Astrocyte of the cerebellum (primary cell): ENCODE data around the gene ZFP36.
"Not testable (repeated sequence)": the region's sequence is repeated elsewhere in the genome, so short reads cannot be mapped to it uniquely, and the experiment has no call there.

Experiments used
- DNase-seq: peaks from one replicate; pipeline ENCODE4 v3.0.0-alpha.2; 2011; ENCODE audit warnings: low read depth
- H3K4me3 ChIP-seq: 2 replicates; pipeline ENCODE4 v1.5.1; 2011; ENCODE audit warnings: mild to moderate bottlenecking, low read depth, low read length, moderate library complexity
- CTCF ChIP-seq: IDR thresholded peaks from 2 replicates; pipeline ENCODE4 v1.5.1; 2012; ENCODE audit warnings: low read length, low read depth, moderate library complexity, mild to moderate bottlenecking; ENCODE audit errors: missing control alignments
- in situ Hi-C: cut with HindIII; loops from 2 replicates; pipeline ENCODE4 v1.10.0; 2017; ENCODE audit warnings: low sequenced_read_pairs

Gene ZFP36

GRCh38 chr19:39369200-39369599 lies 37.4 kb upstream of the ZFP36 start:
- H3K4me3 ChIP-seq, result no peak overlapping the region
- in situ Hi-C loops, result no loop called here
- no peak for DNase-seq
- TF ChIP-seq CTCF, result no peak

- in situ Hi-C loops, result no loop called here
Observed at GRCh38 chr19:39370735-39371134, 35.9 kb upstream of the ZFP36 start.

GRCh38 chr19:39372047-39372802 lies 34.4 kb upstream of the ZFP36 start:
- DNase-seq, result peak; percentile 96
- no peak overlapping the region for H3K4me3 ChIP-seq
- no peak for TF ChIP-seq CTCF
- in situ Hi-C loops, result no loop called here

More at GRCh38 chr19:39370735-39371134, 35.9 kb upstream of the ZFP36 start:
- DNase-seq, result no peak
- no peak overlapping the region for H3K4me3 ChIP-seq
- TF ChIP-seq CTCF, result no peak

- no peak for TF ChIP-seq CTCF
- DNase-seq, result no peak
- H3K4me3 ChIP-seq, result no peak overlapping the region
- in situ Hi-C loops, result no loop called here
Observed at GRCh38 chr19:39372941-39373340, 33.7 kb upstream of the ZFP36 start.

- TF ChIP-seq CTCF, result no peak
- in situ Hi-C loops, result no loop called here
- no peak overlapping the region for H3K4me3 ChIP-seq
Observed at GRCh38 chr19:39375929-39376328, 30.7 kb upstream of the ZFP36 start.

GRCh38 chr19:39377373-39378362 lies 29.0 kb upstream of the ZFP36 start:
- H3K4me3 ChIP-seq, result no peak overlapping the region
- no peak for TF ChIP-seq CTCF
- no peak for DNase-seq
- in situ Hi-C loops, result no loop called here

More at GRCh38 chr19:39375929-39376328, 30.7 kb upstream of the ZFP36 start:
- no peak for DNase-seq

GRCh38 chr19:39379366-39379765 lies 27.3 kb upstream of the ZFP36 start:
- DNase-seq, H3K4me3 ChIP-seq, in situ Hi-C loops: not testable (repeated sequence)
